MCF 10A (cell line): ENCODE measurements around the gene CFAP46. TPM values are rescaled to one million over a fixed set of nuclear protein-coding genes. Genes with fewer than 3 reads are reported as not detected.

ENCODE experiments used
- BruUV-seq: library from RNA; stranded (reverse); fragments of 400-500 nt; replicated peaks from 2 replicates; lab custom pipeline; 2021; lab: Mats Ljungman, UMichigan
- CTCF ChIA-PET: fragments of 300-600 bp; sonication (Branson Sonifier 250); formaldehyde crosslinking; extraction: SDS; loops from one replicate; lab custom pipeline; 2021; ENCODE audit warnings: antibody characterized with exemption, inconsistent platforms; lab: Yijun Ruan, JAX
- POLR2A ChIA-PET: fragments of 300-600, 350-650 bp; sonication (Branson Sonifier 250); formaldehyde crosslinking; extraction: SDS; loops from one replicate; lab custom pipeline; 2020; ENCODE audit warnings: antibody characterized with exemption, inconsistent platforms; lab: Yijun Ruan, JAX
- DNase-seq: peaks from one replicate; pipeline ENCODE4 v3.0.0-alpha.2; 2018; ENCODE audit not compliant: unreplicated experiment
- H3K27ac Mint-ChIP-seq: one replicate; pipeline ENCODE4 v1.8.0; 2022; ENCODE audit warnings: mild to moderate bottlenecking, low read depth, mixed read lengths; ENCODE audit not compliant: unreplicated experiment
- H3K27me3 Mint-ChIP-seq: one replicate; pipeline ENCODE4 v1.8.0; 2022; ENCODE audit warnings: mixed read lengths; ENCODE audit not compliant: insufficient read depth, unreplicated experiment
- H3K36me3 Mint-ChIP-seq: one replicate; pipeline ENCODE4 v1.8.0; 2022; ENCODE audit warnings: mild to moderate bottlenecking, moderate library complexity, mixed read lengths; ENCODE audit not compliant: insufficient read depth, unreplicated experiment
- H3K4me1 Mint-ChIP-seq: one replicate; pipeline ENCODE4 v1.8.0; 2022; ENCODE audit warnings: mixed read lengths; ENCODE audit not compliant: insufficient read depth, unreplicated experiment
- H3K4me3 Mint-ChIP-seq: one replicate; pipeline ENCODE4 v1.8.0; 2022; ENCODE audit warnings: mild to moderate bottlenecking, moderate library complexity, mixed read lengths; ENCODE audit not compliant: unreplicated experiment
- H3K9me3 Mint-ChIP-seq: one replicate; pipeline ENCODE4 v1.8.0; 2022; ENCODE audit warnings: mixed read lengths; ENCODE audit not compliant: unreplicated experiment
- intact Hi-C: fragments of 100-400 bp; cut with micrococcal nuclease; formaldehyde crosslinking; loops from 2 replicates; pipeline ENCODE4 v1.14.1; 2022
- total RNA-seq: library from RNA; stranded (reverse); gene quantifications from 2 replicates; pipeline ENCODE4 v1.2.3, GENCODE V29; 2022
- TF ChIP-seq, protein P1 (sequence below): fragments of 200-600 bp; IDR thresholded peaks from one replicate; pipeline ENCODE4 v1.8.0; 2022; ENCODE audit warnings: antibody characterized with exemption, mild to moderate bottlenecking; ENCODE audit not compliant: unreplicated experiment

CFAP46 gene
- total RNA-seq, 1 experiment from 2014 or later: 0.33 TPM

DNA sequence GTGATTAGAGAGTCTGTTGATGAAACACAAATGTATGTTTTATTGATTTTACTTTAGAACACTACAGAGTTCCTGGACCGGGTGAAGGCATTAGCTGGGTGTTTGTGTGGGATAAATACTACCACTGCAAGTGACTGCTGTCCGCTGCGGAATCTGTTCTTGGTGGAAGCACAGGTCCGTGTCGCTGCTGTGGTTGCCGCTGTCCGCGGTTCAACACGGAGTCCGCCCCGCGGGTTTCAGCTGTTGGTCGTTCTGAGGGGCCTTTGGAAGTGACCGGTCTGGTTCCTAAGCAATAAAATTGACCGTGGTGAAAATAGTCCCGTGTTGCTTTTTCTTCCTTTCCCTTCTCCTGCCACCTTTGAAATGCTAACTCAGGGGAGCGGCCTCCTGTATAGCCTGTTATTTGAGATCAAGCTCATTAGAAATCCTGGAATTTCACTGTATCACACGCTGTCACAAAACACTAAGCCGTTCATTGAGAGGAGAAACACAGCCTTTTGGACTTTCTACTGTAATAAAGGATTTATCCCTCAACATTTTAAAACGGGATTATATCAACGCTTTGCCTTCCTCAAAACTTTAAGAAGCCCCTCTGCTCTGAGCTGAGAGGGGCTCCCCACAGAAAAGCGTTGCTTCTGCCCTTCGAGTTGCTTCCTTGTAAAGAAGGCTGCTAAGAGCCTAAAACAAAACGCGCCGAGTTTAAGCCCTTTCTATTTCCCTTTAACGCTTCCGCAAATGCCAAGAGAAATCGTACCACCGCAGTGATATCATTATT lies 159.0 kb downstream of the CFAP46 start:
- H3K4me3 Mint-ChIP-seq: no peak overlapping the region
- no peaks in the 10 kb centered on the region for H3K27me3 Mint-ChIP-seq
- TF ChIP-seq, protein P1, sequence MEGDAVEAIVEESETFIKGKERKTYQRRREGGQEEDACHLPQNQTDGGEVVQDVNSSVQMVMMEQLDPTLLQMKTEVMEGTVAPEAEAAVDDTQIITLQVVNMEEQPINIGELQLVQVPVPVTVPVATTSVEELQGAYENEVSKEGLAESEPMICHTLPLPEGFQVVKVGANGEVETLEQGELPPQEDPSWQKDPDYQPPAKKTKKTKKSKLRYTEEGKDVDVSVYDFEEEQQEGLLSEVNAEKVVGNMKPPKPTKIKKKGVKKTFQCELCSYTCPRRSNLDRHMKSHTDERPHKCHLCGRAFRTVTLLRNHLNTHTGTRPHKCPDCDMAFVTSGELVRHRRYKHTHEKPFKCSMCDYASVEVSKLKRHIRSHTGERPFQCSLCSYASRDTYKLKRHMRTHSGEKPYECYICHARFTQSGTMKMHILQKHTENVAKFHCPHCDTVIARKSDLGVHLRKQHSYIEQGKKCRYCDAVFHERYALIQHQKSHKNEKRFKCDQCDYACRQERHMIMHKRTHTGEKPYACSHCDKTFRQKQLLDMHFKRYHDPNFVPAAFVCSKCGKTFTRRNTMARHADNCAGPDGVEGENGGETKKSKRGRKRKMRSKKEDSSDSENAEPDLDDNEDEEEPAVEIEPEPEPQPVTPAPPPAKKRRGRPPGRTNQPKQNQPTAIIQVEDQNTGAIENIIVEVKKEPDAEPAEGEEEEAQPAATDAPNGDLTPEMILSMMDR: no peak
- DNase-seq: no peak
- H3K4me1 Mint-ChIP-seq: no peaks in the 10 kb centered on the region
- BruUV-seq: no TSS peak
- H3K36me3 Mint-ChIP-seq: peaks cover 11% of the 10 kb centered on the region
- ChIA-PET POLR2A (no interaction called here), CTCF (interaction anchor here (0.5 to 0.6 kb wide), 2 partner anchors 127 to 365 kb away, joined by 3 read pairs; no protein-coding TSS in a partner anchor)
- no peaks in the 10 kb centered on the region for H3K9me3 Mint-ChIP-seq
- intact Hi-C loops: no loop called here
- no peak overlapping the region for H3K27ac Mint-ChIP-seq

DNA sequence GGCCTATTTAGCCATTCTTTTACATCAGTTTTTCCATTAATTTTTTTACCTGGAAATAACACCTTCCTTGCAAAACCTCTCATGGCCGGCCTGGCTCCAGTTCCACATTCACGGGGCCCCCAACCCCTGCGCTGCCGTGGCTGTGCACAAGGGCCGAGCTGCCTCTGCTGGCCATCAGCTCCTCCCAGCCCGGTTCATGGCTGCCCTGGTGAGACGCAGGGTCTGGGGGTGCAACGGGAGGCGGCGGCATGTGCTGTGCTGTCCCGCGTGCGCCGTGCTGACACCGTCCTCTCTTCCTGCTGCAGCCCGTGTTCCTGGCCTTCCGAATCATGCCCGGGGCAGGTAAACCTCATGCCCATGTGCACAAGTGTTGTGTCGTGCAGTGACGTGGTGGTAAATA lies 160.8 kb downstream of the CFAP46 start:
- Mint-ChIP-seq H3K9me3 (no peaks in the 10 kb centered on the region), H3K4me1 (no peaks in the 10 kb centered on the region), H3K27ac (no peak overlapping the region), H3K27me3 (no peaks in the 10 kb centered on the region), H3K4me3 (no peak overlapping the region), H3K36me3 (peaks cover 11% of the 10 kb centered on the region)
- intact Hi-C loops: no loop called here
- no peak for DNase-seq
- ChIA-PET POLR2A (no interaction called here), CTCF (interaction anchor here (0.6 kb wide), 1 partner anchor 140 kb away, joined by 3 read pairs; no protein-coding TSS in a partner anchor)
- TF ChIP-seq, protein P1: no peak
- BruUV-seq: no TSS peak

DNA sequence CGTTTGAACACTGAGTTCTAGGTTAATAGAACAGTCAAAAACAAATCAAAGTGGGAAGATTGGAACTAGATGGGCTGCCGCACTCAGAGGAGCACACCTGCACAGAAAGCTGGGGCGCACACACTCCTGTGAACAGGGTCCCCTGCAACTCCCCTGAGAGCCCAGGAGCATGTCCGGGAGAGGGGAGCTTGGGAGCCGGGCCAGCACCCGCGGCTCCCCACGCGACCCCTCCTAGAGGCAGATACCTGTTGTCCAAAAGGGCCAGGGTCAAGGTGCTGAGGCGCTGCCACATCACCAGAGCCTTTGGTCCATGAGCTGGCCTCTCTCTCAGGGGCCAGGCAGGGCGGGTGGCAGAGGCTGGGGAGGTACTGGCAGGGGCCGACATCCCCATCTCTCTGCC lies 162.0 kb downstream of the CFAP46 start:
- POLR2A ChIA-PET: interaction anchor here (0.5 to 0.6 kb wide), 3 partner anchors 15 to 477 kb away, joined by 3 read pairs; no protein-coding TSS in a partner anchor
- CTCF ChIA-PET: interaction anchor here (1.2 kb wide), 1 partner anchor 21 kb away, joined by 5 read pairs; no protein-coding TSS in a partner anchor

More for the DNA sequence above, 162.0 kb downstream of the CFAP46 start:
- Mint-ChIP-seq H3K27ac (no peak overlapping the region), H3K9me3 (no peaks in the 10 kb centered on the region), H3K4me1 (no peaks in the 10 kb centered on the region), H3K36me3 (peaks cover 11% of the 10 kb centered on the region), H3K27me3 (no peaks in the 10 kb centered on the region), H3K4me3 (no peak overlapping the region)
- no peak for DNase-seq
- TF ChIP-seq, protein P1: no peak
- intact Hi-C loops: no loop called here
- no TSS peak for BruUV-seq
